IMR-90 (cell line): Measurements from ENCODE around the gene NKAIN4. TPM values are rescaled to one million over a fixed set of nuclear protein-coding genes. Genes with fewer than 3 reads are reported as not detected.
A peak's percentile ranks its signal among the peaks of the same experiment; 100 is the strongest.

Source experiments
- ATAC-seq: fragments of 200-7000 bp; cut with Tn5 transposase; 2 replicates; pipeline ENCODE4 v1.9.1; 2020; ENCODE audit warnings: low read depth, mild to moderate bottlenecking, moderate library complexity
- BruUV-seq: library from RNA; stranded (reverse); fragments of 400-500 nt; replicated peaks from 2 replicates; lab custom pipeline; 2021; lab: Mats Ljungman, UMichigan
- CTCF ChIA-PET: fragments of 300-600 bp; formaldehyde crosslinking; extraction: SDS; loops from one replicate; lab custom pipeline; 2021; ENCODE audit warnings: antibody characterized with exemption; lab: Yijun Ruan, JAX
- POLR2A ChIA-PET: fragments of 300-600 bp; sonication (Branson Sonifier 250); formaldehyde crosslinking; loops from one replicate; lab custom pipeline; 2022; ENCODE audit warnings: antibody characterized with exemption; ENCODE audit not compliant: unreplicated experiment; lab: Charles Lee
- DNase-seq: peaks from one replicate; pipeline ENCODE4 v3.0.0; 2013
- H2AFZ ChIP-seq: replicated peaks from 2 replicates; pipeline ENCODE3; 2013; ENCODE audit warnings: low read length, mild to moderate bottlenecking; ENCODE audit not compliant: poor library complexity
- H2AK5ac ChIP-seq: 2 replicates; pipeline ENCODE4 v1.6.1; 2013; ENCODE audit warnings: low read depth, low read length, inconsistent platforms
- H2AK9ac ChIP-seq: replicated peaks from 2 replicates; pipeline ENCODE3; 2013; ENCODE audit warnings: mild to moderate bottlenecking, low read depth, low read length, moderate library complexity; ENCODE audit not compliant: poor library complexity
- H2BK120ac ChIP-seq: 2 replicates; pipeline ENCODE4 v1.6.1; 2013; ENCODE audit warnings: low read depth, low read length, inconsistent platforms
- H2BK15ac ChIP-seq: 3 replicates; pipeline ENCODE4 v1.6.1; 2013; ENCODE audit warnings: low read depth, low read length, inconsistent platforms
- H2BK20ac ChIP-seq: 2 replicates; pipeline ENCODE4 v1.6.1; 2013; ENCODE audit warnings: low read depth, mild to moderate bottlenecking, inconsistent platforms, low read length, moderate library complexity
- H2BK5ac ChIP-seq: 2 replicates; pipeline ENCODE4 v1.6.1; 2013; ENCODE audit warnings: mild to moderate bottlenecking, low read depth, low read length, inconsistent platforms; ENCODE audit not compliant: poor library complexity, severe bottlenecking
- H3K14ac ChIP-seq: replicated peaks from 2 replicates; pipeline ENCODE4 v1.6.1; 2013; ENCODE audit warnings: low read depth, low read length, inconsistent platforms
- H3K18ac ChIP-seq: 2 replicates; pipeline ENCODE4 v1.6.1; 2013; ENCODE audit warnings: low read depth, low read length, control low read depth
- H3K23ac ChIP-seq: 2 replicates; pipeline ENCODE4 v1.6.1; 2013; ENCODE audit warnings: low read depth, low read length, inconsistent platforms
- H3K27ac ChIP-seq: 2 replicates; pipeline ENCODE4 v1.5.1; 2013; ENCODE audit warnings: mild to moderate bottlenecking, control low read depth, low read length; ENCODE audit not compliant: insufficient read depth
- H3K27me3 ChIP-seq: 2 replicates; pipeline ENCODE4 v1.6.1; 2013; ENCODE audit warnings: low read length; ENCODE audit not compliant: control insufficient read depth, insufficient read depth
- H3K36me3 ChIP-seq: 2 replicates; pipeline ENCODE4 v1.6.1; 2013; ENCODE audit warnings: low read length, mixed read lengths; ENCODE audit not compliant: control insufficient read depth, insufficient read depth
- H3K4ac ChIP-seq: 2 replicates; pipeline ENCODE4 v1.6.1; 2013; ENCODE audit warnings: low read depth, low read length, inconsistent platforms
- H3K4me1 ChIP-seq: 2 replicates; pipeline ENCODE4 v1.6.1; 2013; ENCODE audit warnings: low read length, mixed read lengths; ENCODE audit not compliant: control insufficient read depth, insufficient read depth
- H3K4me2 ChIP-seq: 2 replicates; pipeline ENCODE4 v1.6.1; 2013; ENCODE audit warnings: low read depth, mild to moderate bottlenecking, control low read depth, low read length, moderate library complexity
- H3K4me3 ChIP-seq: 2 replicates; pipeline ENCODE4 v1.5.1; 2013; ENCODE audit warnings: low read depth, mild to moderate bottlenecking, control low read depth, low read length, moderate library complexity; ENCODE audit not compliant: insufficient read depth
- H3K56ac ChIP-seq: 2 replicates; pipeline ENCODE4 v1.6.1; 2013; ENCODE audit warnings: low read length, inconsistent platforms; ENCODE audit not compliant: insufficient read depth; ENCODE audit errors: extremely low read depth
- H3K79me1 ChIP-seq, 2 experiments: 2 replicates each; pipeline ENCODE4 v1.6.1; 2013; ENCODE audit warnings: low read length in 2 of 2, inconsistent platforms in 1 of 2, low read depth in 1 of 2
- H3K9ac ChIP-seq: 2 replicates; pipeline ENCODE4 v1.6.1; 2013; ENCODE audit warnings: low read depth, low read length, control low read depth
- H3K9me1 ChIP-seq: 2 replicates; pipeline ENCODE4 v1.6.1; 2013; ENCODE audit warnings: low read length, inconsistent platforms; ENCODE audit not compliant: insufficient read depth
- H3K9me3 ChIP-seq: 2 replicates; pipeline ENCODE4 v1.6.1; 2013; ENCODE audit warnings: low read length; ENCODE audit not compliant: control insufficient read depth, insufficient read depth
- H4K20me1 ChIP-seq: 2 replicates; pipeline ENCODE4 v1.6.1; 2013; ENCODE audit warnings: low read length, inconsistent platforms; ENCODE audit not compliant: insufficient read depth
- H4K5ac ChIP-seq: 2 replicates; pipeline ENCODE4 v1.6.1; 2013; ENCODE audit warnings: mild to moderate bottlenecking, low read depth, low read length, control low read depth
- H4K8ac ChIP-seq, 2 experiments: 2 replicates each; pipeline ENCODE4 v1.6.1; 2013; ENCODE audit warnings: low read depth in 2 of 2, low read length in 2 of 2, control low read depth in 1 of 2, inconsistent platforms in 1 of 2
- H4K91ac ChIP-seq: 2 replicates; pipeline ENCODE4 v1.6.1; 2013; ENCODE audit warnings: low read depth, low read length, inconsistent platforms; ENCODE audit not compliant: insufficient read depth
- BHLHE40 ChIP-seq: fragments of 150-350 bp; IDR thresholded peaks from 2 replicates; pipeline ENCODE4 v1.6.1; 2016; ENCODE audit warnings: mild to moderate bottlenecking, low read depth, low read length
- CEBPB ChIP-seq: IDR thresholded peaks from 2 replicates; pipeline ENCODE4 v1.6.1; 2012; ENCODE audit warnings: low read depth, low read length, improper control_type of control experiment
- CHD1 ChIP-seq: IDR thresholded peaks from 2 replicates; pipeline ENCODE4 v1.6.1; 2012; ENCODE audit warnings: low read depth, low read length, improper control_type of control experiment
- CTCF ChIP-seq: conservative IDR thresholded peaks from 2 replicates; pipeline ENCODE4 v1.5.1; 2012; ENCODE audit warnings: mild to moderate bottlenecking, low read depth, low read length, improper control_type of control experiment
- ELK1 ChIP-seq: fragments of 150-350 bp; IDR thresholded peaks from 2 replicates; pipeline ENCODE4 v1.6.1; 2016; ENCODE audit warnings: low read depth, mild to moderate bottlenecking, low read length, moderate library complexity, borderline replicate concordance
- FOS ChIP-seq: fragments of 150-350 bp; IDR thresholded peaks from 2 replicates; pipeline ENCODE4 v1.6.1; 2016; ENCODE audit warnings: low read depth, low read length
- MAFK ChIP-seq: IDR thresholded peaks from 2 replicates; pipeline ENCODE4 v1.6.1; 2012; ENCODE audit warnings: low read depth, low read length, improper control_type of control experiment
- MAZ ChIP-seq: IDR thresholded peaks from 2 replicates; pipeline ENCODE4 v1.6.1; 2012; ENCODE audit warnings: low read depth, mild to moderate bottlenecking, low read length, improper control_type of control experiment, moderate library complexity, borderline replicate concordance
- MXI1 ChIP-seq: IDR thresholded peaks from 2 replicates; pipeline ENCODE4 v1.6.1; 2012; ENCODE audit warnings: low read depth, mild to moderate bottlenecking, low read length, moderate library complexity, borderline replicate concordance
- NFE2L2 ChIP-seq: fragments of 150-350 bp; IDR thresholded peaks from 2 replicates; pipeline ENCODE4 v1.6.1; 2016; ENCODE audit warnings: low read depth, mild to moderate bottlenecking, low read length
- POLR2A ChIP-seq: IDR thresholded peaks from 2 replicates; pipeline ENCODE4 v1.6.1; 2012; ENCODE audit warnings: mild to moderate bottlenecking, low read depth, low read length
- RAD21 ChIP-seq: IDR thresholded peaks from 2 replicates; pipeline ENCODE4 v1.6.1; 2012; ENCODE audit warnings: low read length, improper control_type of control experiment
- RCOR1 ChIP-seq: IDR thresholded peaks from 2 replicates; pipeline ENCODE4 v1.6.1; 2012; ENCODE audit warnings: mild to moderate bottlenecking, low read length, improper control_type of control experiment; ENCODE audit not compliant: insufficient replicate concordance
- RFX5 ChIP-seq: IDR thresholded peaks from 2 replicates; pipeline ENCODE4 v1.8.0; 2012; ENCODE audit warnings: low read depth, mild to moderate bottlenecking, low read length, moderate library complexity
- SMC3 ChIP-seq: fragments of 150-350 bp; IDR thresholded peaks from 2 replicates; pipeline ENCODE4 v1.6.1; 2016; ENCODE audit warnings: low read depth, mild to moderate bottlenecking, antibody characterized with exemption, low read length, moderate library complexity
- USF2 ChIP-seq: fragments of 150-350 bp; IDR thresholded peaks from 2 replicates; pipeline ENCODE4 v1.6.1; 2017; ENCODE audit warnings: mild to moderate bottlenecking, antibody characterized with exemption, low read length, low read depth
- WGBS, 2 experiments: methylation state at CpG; one replicate each; pipeline versions ENCODE4 v1.1.5 to v1.1.7; 2013; ENCODE audit warnings: missing lambda C conversion rate in 2 of 2; ENCODE audit not compliant: insufficient read length in 1 of 2; ENCODE audit errors: extremely low coverage in 2 of 2; 5-methylcytosine and 5-hydroxymethylcytosine counted together
- dilution Hi-C: fragments of 300-500 bp; cut with HindIII; formaldehyde crosslinking; loops from one replicate; pipeline ENCODE4 v1.14.3; 2018; ENCODE audit warnings: low sequenced_read_pairs; ENCODE audit not compliant: unreplicated experiment
- in situ Hi-C: fragments of 300-500 bp; cut with MboI; formaldehyde crosslinking; loops from 3 replicates; pipeline ENCODE4 v1.14.3; 2019; ENCODE audit warnings: low sequenced_read_pairs, inconsistent platforms, mixed read lengths
- intact Hi-C: fragments of 100-400 bp; cut with micrococcal nuclease; formaldehyde crosslinking; loops from 2 replicates; pipeline ENCODE4 v1.10.0; 2022
- polyA plus RNA-seq, 3 experiments: library from polyadenylated mRNA; depleted of rRNA; stranded (reverse); fragments of >200 nt; gene quantifications; 2 replicates each; pipeline ENCODE4 v1.2.3, GENCODE V29; 2012; ENCODE audit warnings: low replicate concordance in 1 of 3
- total RNA-seq: library from RNA; depleted of rRNA; stranded (reverse); fragments of >200 nt; gene quantifications from 2 replicates; pipeline ENCODE4 v1.2.3, GENCODE V29; 2012

The NKAIN4 gene
- total and polyA plus RNA-seq, 2 of the 4 experiments (the other 2 are of a cell fraction): not detected

GRCh38 chr20:63191400-63191799 lies 62.9 kb downstream of the NKAIN4 start:
- Histone ChIP-seq H3K4ac (no peak overlapping the region), H4K8ac (no peak overlapping the region), H2BK5ac (no peak overlapping the region), H2BK15ac (no peak overlapping the region), H4K91ac (no peak overlapping the region), H3K9ac (no peak overlapping the region), H4K5ac (no peak overlapping the region), H2BK20ac (no peak overlapping the region), H3K23ac (no peak overlapping the region), H2AK5ac (no peak overlapping the region), H3K14ac (no peak overlapping the region), H3K56ac (no peak overlapping the region), H3K4me1 (no peaks in the 10 kb centered on the region), H4K20me1 (peaks cover 27% of the 10 kb centered on the region), H2AFZ (no peak overlapping the region), H3K4me2 (no peak overlapping the region), H3K27ac (no peak overlapping the region), H2AK9ac (no peak overlapping the region), H3K18ac (no peak overlapping the region), H3K9me1 (0 out of 2 replicates have a peak, but pooled peaks cover 3% of the 10 kb centered on the region), H2BK120ac (no peak overlapping the region), H3K36me3 (peaks cover 8% of the 10 kb centered on the region), H3K4me3 (no peak overlapping the region), H3K9me3 (no peaks in the 10 kb centered on the region), H3K79me1 (peaks cover 0 to 21% of the 10 kb centered on the region in 2 experiments; a peak in 2 of 4 replicates), H3K27me3 (no peaks in the 10 kb centered on the region; the same call in 1 of the 2 replicates)
- WGBS, 2 experiments: 52% methylated on average over 2 of the region's 14 CpGs; no CpG with 5 or more reads in 1 of the 2 experiments
- in situ Hi-C loops: no loop called here
- BruUV-seq: no TSS peak
- ATAC-seq (no peak), DNase-seq (peak; percentile 19)
- TF ChIP-seq CHD1 (no peak), RCOR1 (no peak), NFE2L2 (no peak), BHLHE40 (no peak), USF2 (no peak), MAFK (no peak), CTCF (no peak), SMC3 (no peak), RFX5 (no peak), MXI1 (no peak), FOS (no peak), MAZ (no peak), RAD21 (no peak), CEBPB (no peak), ELK1 (no peak), POLR2A (no peak)
- ChIA-PET POLR2A (interaction anchor here (0.6 kb wide), 1 partner anchor 13 kb away, joined by 3 read pairs; no protein-coding TSS in a partner anchor), CTCF (no interaction called here)
- dilution Hi-C loops: no loop called here
- intact Hi-C loops: no loop called here
